Neural cell (in vitro differentiated cells): ENCODE data around the gene OR6K3. TPM values are rescaled to one million over a fixed set of nuclear protein-coding genes. Genes with fewer than 3 reads are reported as not detected.

Experiments
- H2AFZ ChIP-seq: fragments of 200-600, 300-800 bp; sonication (generic), shearing (Covaris generic); 2 replicates; pipeline ENCODE4 v1.6.0; 2014; ENCODE audit warnings: low read depth, mild to moderate bottlenecking, antibody characterized with exemption, low read length, moderate library complexity
- H3F3A ChIP-seq: fragments of 200-600 bp; shearing (Covaris generic); 2 replicates; pipeline ENCODE4 v1.6.1; 2016; ENCODE audit warnings: mild to moderate bottlenecking, moderate library complexity, mixed read lengths, antibody characterized with exemption, low read length; ENCODE audit not compliant: insufficient read depth, poor library complexity, severe bottlenecking
- H3K27ac ChIP-seq: fragments of 200-600, 300-800 bp; sonication (generic), shearing (Covaris generic); 2 replicates; pipeline ENCODE4 v1.5.1; 2014; ENCODE audit warnings: mild to moderate bottlenecking, low read length, moderate library complexity
- H3K27me3 ChIP-seq: fragments of 300-800, 200-600 bp; sonication (generic), shearing (Covaris generic); 2 replicates; pipeline ENCODE4 v1.6.0; 2014; ENCODE audit warnings: mild to moderate bottlenecking, low read depth, low read length, moderate library complexity; ENCODE audit not compliant: insufficient read depth
- H3K36me3 ChIP-seq: fragments of 300-800, 200-600 bp; sonication (generic), shearing (Covaris generic); 2 replicates; pipeline ENCODE4 v1.5.1; 2014; ENCODE audit warnings: mild to moderate bottlenecking, antibody characterized with exemption, low read length, moderate library complexity; ENCODE audit not compliant: insufficient read depth
- H3K4me2 ChIP-seq: fragments of 300-800, 200-600 bp; sonication (generic), shearing (Covaris generic); 2 replicates; pipeline ENCODE4 v1.6.0; 2014; ENCODE audit warnings: mild to moderate bottlenecking, low read length
- H3K4me3 ChIP-seq: fragments of 300-800, 200-600 bp; sonication (generic), shearing (Covaris generic); 2 replicates; pipeline ENCODE4 v1.5.1; 2014; ENCODE audit warnings: mild to moderate bottlenecking, low read length, moderate library complexity
- H3K79me2 ChIP-seq: fragments of 200-600 bp; shearing (Covaris generic); replicated peaks from 2 replicates; pipeline ENCODE4 v1.6.0; 2014; ENCODE audit warnings: mild to moderate bottlenecking, low read length, moderate library complexity; ENCODE audit not compliant: insufficient read depth
- H3K9ac ChIP-seq: fragments of 300-800, 200-600 bp; sonication (generic), shearing (Covaris generic); 2 replicates; pipeline ENCODE4 v1.6.1; 2016; ENCODE audit warnings: mild to moderate bottlenecking, low read length, mixed read lengths
- H3K9me2 ChIP-seq: fragments of 200-600 bp; shearing (Covaris generic); 2 replicates; pipeline ENCODE4 v1.6.1; 2016; ENCODE audit warnings: mild to moderate bottlenecking, low read length, mixed read lengths; ENCODE audit not compliant: insufficient read depth
- H3K9me3 ChIP-seq: fragments of 200-600, 300-800 bp; sonication (generic), shearing (Covaris generic); 2 replicates; pipeline ENCODE4 v1.6.1; 2016; ENCODE audit warnings: mild to moderate bottlenecking, mixed run types, low read length, moderate library complexity, mixed read lengths
- H4K20me1 ChIP-seq: fragments of 200-600 bp; shearing (Covaris generic); 2 replicates; pipeline ENCODE4 v1.6.1; 2016; ENCODE audit warnings: mild to moderate bottlenecking, mixed run types; ENCODE audit not compliant: insufficient read depth
- EP300 ChIP-seq: fragments of 450-650 bp; conservative IDR thresholded peaks from 2 replicates; pipeline ENCODE4 v1.6.1; 2014; ENCODE audit warnings: antibody characterized with exemption, mild to moderate bottlenecking, moderate library complexity; ENCODE audit not compliant: poor library complexity, severe bottlenecking
- EZH2 ChIP-seq: fragments of 200-600, 300-800 bp; shearing (Covaris generic), sonication (generic); IDR thresholded peaks from 2 replicates; pipeline ENCODE4 v1.6.1; 2014; ENCODE audit warnings: antibody characterized with exemption, low read length, borderline replicate concordance, mild to moderate bottlenecking; ENCODE audit not compliant: insufficient read depth, poor library complexity, severe bottlenecking
- MXI1 ChIP-seq: fragments of 450-650 bp; conservative IDR thresholded peaks from 2 replicates; pipeline ENCODE4 v1.6.1; 2014; ENCODE audit warnings: antibody characterized with exemption, mild to moderate bottlenecking; ENCODE audit not compliant: poor library complexity, severe bottlenecking
- POLR2AphosphoS5 ChIP-seq: IDR thresholded peaks from 2 replicates; pipeline ENCODE4 v1.6.1; 2012
- RAD21 ChIP-seq: fragments of 450-650 bp; conservative IDR thresholded peaks from 2 replicates; pipeline ENCODE4 v1.6.1; 2014; ENCODE audit warnings: antibody characterized with exemption, mild to moderate bottlenecking, moderate library complexity
- SMC3 ChIP-seq: fragments of 450-650 bp; conservative IDR thresholded peaks from 2 replicates; pipeline ENCODE4 v1.6.1; 2014; ENCODE audit warnings: antibody characterized with exemption, mild to moderate bottlenecking, moderate library complexity; ENCODE audit not compliant: poor library complexity
- TAF1 ChIP-seq: IDR thresholded peaks from 2 replicates; pipeline ENCODE4 v1.6.1; 2012; ENCODE audit warnings: low read depth
- polyA minus RNA-seq: library from RNA; depleted of rRNA, polyadenylated mRNA; stranded (reverse); fragments of >200 nt; gene quantifications from 2 replicates; pipeline ENCODE4 v1.2.3, GENCODE V29; 2014
- polyA plus RNA-seq: library from polyadenylated mRNA; depleted of rRNA; stranded (reverse); fragments of >200 nt; gene quantifications from 2 replicates; pipeline ENCODE4 v1.2.3, GENCODE V29; 2014
- TF ChIP-seq, protein P1 (sequence below): IDR thresholded peaks from 2 replicates; pipeline ENCODE4 v1.6.1; 2012; ENCODE audit warnings: borderline replicate concordance
- TF ChIP-seq, protein P2 (sequence below): fragments of 450-650 bp; IDR thresholded peaks from 2 replicates; pipeline ENCODE4 v1.5.1; 2014; ENCODE audit warnings: antibody characterized with exemption, mild to moderate bottlenecking, moderate library complexity; ENCODE audit not compliant: poor library complexity, severe bottlenecking

Gene OR6K3, protein sequence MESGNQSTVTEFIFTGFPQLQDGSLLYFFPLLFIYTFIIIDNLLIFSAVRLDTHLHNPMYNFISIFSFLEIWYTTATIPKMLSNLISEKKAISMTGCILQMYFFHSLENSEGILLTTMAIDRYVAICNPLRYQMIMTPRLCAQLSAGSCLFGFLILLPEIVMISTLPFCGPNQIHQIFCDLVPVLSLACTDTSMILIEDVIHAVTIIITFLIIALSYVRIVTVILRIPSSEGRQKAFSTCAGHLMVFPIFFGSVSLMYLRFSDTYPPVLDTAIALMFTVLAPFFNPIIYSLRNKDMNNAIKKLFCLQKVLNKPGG
- polyA plus RNA-seq (not detected in 2 replicates), polyA minus RNA-seq (not detected in 2 replicates)

DNA sequence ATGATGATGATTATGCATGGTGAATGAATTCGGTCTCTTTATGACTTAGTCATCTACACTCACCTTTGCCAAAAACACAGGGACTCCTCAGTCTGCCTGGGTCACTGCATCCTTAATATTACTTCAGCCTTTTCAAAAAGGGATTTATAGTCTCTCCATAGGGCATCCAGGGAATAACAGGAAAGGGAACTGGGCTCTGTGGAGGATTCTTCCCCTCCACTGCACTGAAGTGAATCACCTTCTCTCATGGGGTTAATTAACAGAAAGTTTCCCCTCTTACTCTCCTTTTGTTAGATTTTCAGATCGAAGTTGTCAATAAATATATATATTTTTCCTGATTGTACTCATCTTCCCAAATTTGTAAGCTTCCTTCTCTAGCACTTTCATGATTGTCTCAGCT, at the start of gene OR6K3:
Gene OR6K3, minus strand, starts transcription at position 101 of the 400 bp plus-strand sequence. CDS start 2,605 bp downstream, outside the sequence.
- Histone ChIP-seq H4K20me1 (no peaks in the 10 kb centered on the region), H3K27me3 (no peaks in the 10 kb centered on the region), H3K79me2 (no peaks in the 10 kb centered on the region), H3K36me3 (no peaks in the 10 kb centered on the region), H3F3A (no peaks in the 10 kb centered on the region), H3K9me3 (no peaks in the 10 kb centered on the region), H3K4me2 (no peak within 1 kb of the TSS), H3K27ac (no peak within 1 kb of the TSS), H3K4me3 (no peak within 1 kb of the TSS), H3K9me2 (no peaks in the 10 kb centered on the region), H2AFZ (no peak within 1 kb of the TSS), H3K9ac (no peak within 1 kb of the TSS)
- no peak for TF ChIP-seq RAD21

DNA sequence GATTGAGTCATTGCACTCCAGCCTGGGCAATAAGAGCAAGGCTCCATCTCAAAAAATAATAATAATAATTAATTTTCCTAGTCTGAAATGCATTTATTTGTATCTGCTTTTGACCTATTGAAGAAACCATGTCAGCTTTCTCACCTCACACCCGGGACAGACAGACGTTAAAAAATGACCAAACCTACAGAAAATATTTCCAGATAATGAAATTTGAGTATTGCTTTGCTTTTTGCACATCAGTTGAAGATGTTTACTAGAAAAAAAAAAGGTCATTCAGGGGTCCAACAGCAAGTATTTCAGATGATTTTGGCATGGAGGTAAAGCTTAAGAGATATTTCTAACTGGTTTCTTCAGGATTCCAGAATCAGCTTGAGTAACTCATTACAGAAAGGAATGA, 33.9 kb upstream of the OR6K3 start, which contains the start of gene OR6K6:
Gene OR6K6, plus strand, starts transcription at position 301 of the 400 bp plus-strand sequence. CDS start 168 bp downstream, outside the sequence.
- H3F3A ChIP-seq, result no peaks in the 10 kb centered on the region
- no peak within 1 kb of the TSS for H3K4me3 ChIP-seq
- H3K27me3 ChIP-seq, result no peaks in the 10 kb centered on the region
- H3K4me2 ChIP-seq, result no peak within 1 kb of the TSS
- H2AFZ ChIP-seq, result no peak within 1 kb of the TSS
- no peaks in the 10 kb centered on the region for H4K20me1 ChIP-seq
- TF ChIP-seq MXI1, result no peak
- TF ChIP-seq, protein P1, sequence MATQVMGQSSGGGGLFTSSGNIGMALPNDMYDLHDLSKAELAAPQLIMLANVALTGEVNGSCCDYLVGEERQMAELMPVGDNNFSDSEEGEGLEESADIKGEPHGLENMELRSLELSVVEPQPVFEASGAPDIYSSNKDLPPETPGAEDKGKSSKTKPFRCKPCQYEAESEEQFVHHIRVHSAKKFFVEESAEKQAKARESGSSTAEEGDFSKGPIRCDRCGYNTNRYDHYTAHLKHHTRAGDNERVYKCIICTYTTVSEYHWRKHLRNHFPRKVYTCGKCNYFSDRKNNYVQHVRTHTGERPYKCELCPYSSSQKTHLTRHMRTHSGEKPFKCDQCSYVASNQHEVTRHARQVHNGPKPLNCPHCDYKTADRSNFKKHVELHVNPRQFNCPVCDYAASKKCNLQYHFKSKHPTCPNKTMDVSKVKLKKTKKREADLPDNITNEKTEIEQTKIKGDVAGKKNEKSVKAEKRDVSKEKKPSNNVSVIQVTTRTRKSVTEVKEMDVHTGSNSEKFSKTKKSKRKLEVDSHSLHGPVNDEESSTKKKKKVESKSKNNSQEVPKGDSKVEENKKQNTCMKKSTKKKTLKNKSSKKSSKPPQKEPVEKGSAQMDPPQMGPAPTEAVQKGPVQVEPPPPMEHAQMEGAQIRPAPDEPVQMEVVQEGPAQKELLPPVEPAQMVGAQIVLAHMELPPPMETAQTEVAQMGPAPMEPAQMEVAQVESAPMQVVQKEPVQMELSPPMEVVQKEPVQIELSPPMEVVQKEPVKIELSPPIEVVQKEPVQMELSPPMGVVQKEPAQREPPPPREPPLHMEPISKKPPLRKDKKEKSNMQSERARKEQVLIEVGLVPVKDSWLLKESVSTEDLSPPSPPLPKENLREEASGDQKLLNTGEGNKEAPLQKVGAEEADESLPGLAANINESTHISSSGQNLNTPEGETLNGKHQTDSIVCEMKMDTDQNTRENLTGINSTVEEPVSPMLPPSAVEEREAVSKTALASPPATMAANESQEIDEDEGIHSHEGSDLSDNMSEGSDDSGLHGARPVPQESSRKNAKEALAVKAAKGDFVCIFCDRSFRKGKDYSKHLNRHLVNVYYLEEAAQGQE, result no peak
- no peak for TF ChIP-seq SMC3
- TF ChIP-seq POLR2AphosphoS5, result no peak
- TF ChIP-seq RAD21, result no peak
- TF ChIP-seq, protein P2, sequence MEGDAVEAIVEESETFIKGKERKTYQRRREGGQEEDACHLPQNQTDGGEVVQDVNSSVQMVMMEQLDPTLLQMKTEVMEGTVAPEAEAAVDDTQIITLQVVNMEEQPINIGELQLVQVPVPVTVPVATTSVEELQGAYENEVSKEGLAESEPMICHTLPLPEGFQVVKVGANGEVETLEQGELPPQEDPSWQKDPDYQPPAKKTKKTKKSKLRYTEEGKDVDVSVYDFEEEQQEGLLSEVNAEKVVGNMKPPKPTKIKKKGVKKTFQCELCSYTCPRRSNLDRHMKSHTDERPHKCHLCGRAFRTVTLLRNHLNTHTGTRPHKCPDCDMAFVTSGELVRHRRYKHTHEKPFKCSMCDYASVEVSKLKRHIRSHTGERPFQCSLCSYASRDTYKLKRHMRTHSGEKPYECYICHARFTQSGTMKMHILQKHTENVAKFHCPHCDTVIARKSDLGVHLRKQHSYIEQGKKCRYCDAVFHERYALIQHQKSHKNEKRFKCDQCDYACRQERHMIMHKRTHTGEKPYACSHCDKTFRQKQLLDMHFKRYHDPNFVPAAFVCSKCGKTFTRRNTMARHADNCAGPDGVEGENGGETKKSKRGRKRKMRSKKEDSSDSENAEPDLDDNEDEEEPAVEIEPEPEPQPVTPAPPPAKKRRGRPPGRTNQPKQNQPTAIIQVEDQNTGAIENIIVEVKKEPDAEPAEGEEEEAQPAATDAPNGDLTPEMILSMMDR, result no peak
- no peak for TF ChIP-seq TAF1
- no peak for TF ChIP-seq EZH2
- no peak for TF ChIP-seq EP300
- H3K36me3 ChIP-seq, result no peaks in the 10 kb centered on the region
- H3K79me2 ChIP-seq, result no peaks in the 10 kb centered on the region
- H3K9ac ChIP-seq, result no peak within 1 kb of the TSS
- no peaks in the 10 kb centered on the region for H3K9me2 ChIP-seq
- H3K27ac ChIP-seq, result no peak within 1 kb of the TSS
- no peaks in the 10 kb centered on the region for H3K9me3 ChIP-seq
